ENCODE data around the gene STXBP5L. TPM values are rescaled to one million over a fixed set of nuclear protein-coding genes. Genes with fewer than 3 reads are reported as not detected.
"Not testable (repeated sequence)": the region's sequence is repeated elsewhere in the genome, so short reads cannot be mapped to it uniquely, and the experiment has no call there.

The STXBP5L gene
- total and polyA plus RNA-seq, 8 donors, result 0.11 to 1.5 (median 0.54) TPM

DNA sequence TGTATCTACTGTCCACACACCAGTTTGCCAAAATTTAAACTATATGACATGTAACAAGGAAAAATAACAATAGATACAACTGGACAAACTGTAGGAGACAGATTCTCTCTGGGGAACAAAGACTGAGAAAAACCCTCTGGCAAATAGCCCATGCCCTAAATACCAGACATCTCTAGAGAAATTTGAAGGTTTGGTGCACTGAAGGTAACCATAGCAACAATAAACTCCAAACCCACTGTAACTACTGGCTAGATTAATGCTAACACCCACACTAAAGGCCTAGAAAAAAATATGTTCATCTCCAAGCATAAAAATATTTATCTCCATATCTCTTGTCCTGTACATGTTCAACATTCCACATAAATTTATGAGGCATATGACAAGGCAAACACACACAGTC is 267.1 kb downstream of the STXBP5L start:
- ATAC-seq, result no peak
- TF ChIP-seq, protein P1, sequence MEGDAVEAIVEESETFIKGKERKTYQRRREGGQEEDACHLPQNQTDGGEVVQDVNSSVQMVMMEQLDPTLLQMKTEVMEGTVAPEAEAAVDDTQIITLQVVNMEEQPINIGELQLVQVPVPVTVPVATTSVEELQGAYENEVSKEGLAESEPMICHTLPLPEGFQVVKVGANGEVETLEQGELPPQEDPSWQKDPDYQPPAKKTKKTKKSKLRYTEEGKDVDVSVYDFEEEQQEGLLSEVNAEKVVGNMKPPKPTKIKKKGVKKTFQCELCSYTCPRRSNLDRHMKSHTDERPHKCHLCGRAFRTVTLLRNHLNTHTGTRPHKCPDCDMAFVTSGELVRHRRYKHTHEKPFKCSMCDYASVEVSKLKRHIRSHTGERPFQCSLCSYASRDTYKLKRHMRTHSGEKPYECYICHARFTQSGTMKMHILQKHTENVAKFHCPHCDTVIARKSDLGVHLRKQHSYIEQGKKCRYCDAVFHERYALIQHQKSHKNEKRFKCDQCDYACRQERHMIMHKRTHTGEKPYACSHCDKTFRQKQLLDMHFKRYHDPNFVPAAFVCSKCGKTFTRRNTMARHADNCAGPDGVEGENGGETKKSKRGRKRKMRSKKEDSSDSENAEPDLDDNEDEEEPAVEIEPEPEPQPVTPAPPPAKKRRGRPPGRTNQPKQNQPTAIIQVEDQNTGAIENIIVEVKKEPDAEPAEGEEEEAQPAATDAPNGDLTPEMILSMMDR (IDR thresholded peaks at IDR 0.05), result no peak
- Histone ChIP-seq H3K9me3 (no peaks in the 10 kb centered on the region), H3K4me1 (no peaks in the 10 kb centered on the region), H3K36me3 (no peaks in the 10 kb centered on the region), H3K27ac (no peak overlapping the region), H3K4me3 (no peak overlapping the region), H3K27me3 (no peaks in the 10 kb centered on the region)
- DNase-seq, result no peak
- FAIRE-seq, result no peak
- intact Hi-C loops (cut with DNase I), result no loop called here

DNA sequence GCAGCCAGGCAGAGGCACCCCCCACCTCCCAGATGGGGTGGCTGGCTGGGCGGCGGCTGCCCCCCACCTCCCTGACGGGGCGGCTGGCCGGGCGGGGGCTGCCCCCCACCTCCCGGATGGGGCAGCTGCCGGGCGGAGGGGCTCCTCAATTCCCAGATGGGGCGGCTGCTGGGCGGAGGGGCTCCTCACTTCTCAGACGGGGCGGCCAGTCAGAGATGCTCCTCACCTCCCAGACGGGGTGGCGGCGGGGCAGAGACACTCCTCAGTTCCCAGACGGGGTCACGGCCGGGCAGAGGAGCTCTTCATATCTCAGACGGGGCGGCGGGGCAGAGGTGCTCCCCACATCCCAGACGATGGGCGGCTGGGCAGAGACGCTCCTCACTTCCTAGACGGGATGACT is 282.6 kb downstream of the STXBP5L start:
- ATAC-seq; H3K27ac ChIP-seq; H3K36me3 ChIP-seq; FAIRE-seq; H3K4me1 ChIP-seq; H3K4me3 ChIP-seq; H3K27me3 ChIP-seq; H3K9me3 ChIP-seq; intact Hi-C loops (cut with DNase I): not testable (repeated sequence)
- peak in 1 of 6 donors; percentile 35 for DNase-seq
- 92% methylated on average over 12 to 26 of the region's 26 CpGs for WGBS, 2 donors

DNA sequence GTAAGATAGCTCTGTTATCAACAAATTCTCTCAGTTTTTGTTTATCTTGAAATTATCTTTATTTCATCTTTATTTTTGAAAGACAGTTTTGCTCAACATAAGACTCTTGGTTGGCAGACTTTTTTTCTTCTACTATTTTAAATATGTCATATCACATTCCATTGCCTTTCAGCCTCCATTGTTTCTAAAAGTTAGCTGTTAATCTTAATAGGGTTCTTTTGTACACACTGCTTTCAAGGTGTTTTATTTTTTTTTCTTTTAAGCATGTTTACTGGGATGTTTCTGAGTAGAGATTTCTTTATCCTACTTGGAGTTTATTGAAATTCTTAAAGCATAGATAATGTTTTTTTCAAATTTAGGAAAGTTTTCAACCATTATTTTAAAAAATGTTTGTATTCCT is 294.6 kb downstream of the STXBP5L start:
- Histone ChIP-seq H3K4me1 (no peaks in the 10 kb centered on the region), H3K9me3 (no peaks in the 10 kb centered on the region), H3K27ac (no peak overlapping the region), H3K4me3 (no peak overlapping the region), H3K36me3 (no peaks in the 10 kb centered on the region), H3K27me3 (no peaks in the 10 kb centered on the region)
- no peak for FAIRE-seq
- DNase-seq, result no peak
- TF ChIP-seq, protein P1 (IDR thresholded peaks at IDR 0.05), result no peak
- intact Hi-C loops (cut with DNase I), result no loop called here
- no peak for ATAC-seq

DNA sequence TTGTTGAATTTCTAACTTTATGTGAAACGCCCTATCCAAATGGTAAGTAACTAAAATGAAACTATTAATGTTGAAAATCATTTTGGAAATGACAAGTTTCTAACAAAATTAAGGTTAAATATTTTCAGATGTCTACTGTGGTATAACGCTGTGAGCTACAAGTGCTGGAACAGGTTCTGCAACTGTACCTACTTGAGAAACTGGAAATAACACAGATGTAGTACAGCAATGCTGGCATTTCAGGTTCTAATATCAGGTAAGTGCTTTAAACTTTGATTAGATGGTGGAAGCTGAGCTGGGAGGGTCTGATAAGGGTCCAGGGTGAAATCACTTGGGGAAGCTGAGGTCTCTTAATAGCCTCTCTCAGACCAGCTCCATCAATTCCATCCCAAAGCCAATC is 315.1 kb downstream of the STXBP5L start:
- no peak for FAIRE-seq
- intact Hi-C loops (cut with DNase I), result no loop called here
- 29 to 30% methylated on average over 2 of the region's 2 CpGs for WGBS, 2 donors

DNA sequence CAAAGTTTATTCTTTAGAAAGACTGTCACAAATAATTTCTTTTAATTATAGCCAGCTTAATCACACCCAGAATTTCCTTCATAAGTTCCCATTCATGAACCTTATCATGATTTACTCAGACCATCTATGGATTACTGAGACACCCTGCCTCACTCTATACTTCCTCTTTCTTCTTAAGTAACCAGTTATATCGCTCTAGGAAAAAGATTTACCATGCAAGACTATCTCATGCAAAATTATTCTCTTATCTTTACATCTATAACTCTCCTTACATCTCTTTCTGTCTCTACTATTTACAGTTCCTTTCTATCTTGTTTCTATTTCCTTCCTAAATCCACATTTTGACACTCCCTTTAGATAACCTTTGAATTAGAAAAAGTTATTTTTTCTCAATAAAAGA is 321.0 kb downstream of the STXBP5L start:
- H3K4me1 ChIP-seq, result no peaks in the 10 kb centered on the region
- no peaks in the 10 kb centered on the region for H3K27me3 ChIP-seq
- no peak overlapping the region for H3K4me3 ChIP-seq
- intact Hi-C loops (cut with DNase I), result no loop called here
- H3K27ac ChIP-seq, result no peak overlapping the region
- H3K9me3 ChIP-seq, result no peaks in the 10 kb centered on the region
- FAIRE-seq (no peak), ATAC-seq (no peak), DNase-seq (no peak)
- 84% methylated on average over 1 of the region's 1 CpG for WGBS, 2 donors
- TF ChIP-seq, protein P1 (IDR thresholded peaks at IDR 0.05), result no peak
- H3K36me3 ChIP-seq, result no peaks in the 10 kb centered on the region

More for the DNA sequence above, 315.1 kb downstream of the STXBP5L start:
- Histone ChIP-seq H3K4me1 (no peaks in the 10 kb centered on the region), H3K9me3 (no peaks in the 10 kb centered on the region), H3K36me3 (no peaks in the 10 kb centered on the region), H3K4me3 (no peak overlapping the region), H3K27ac (no peak overlapping the region), H3K27me3 (no peaks in the 10 kb centered on the region)
- DNase-seq (no peak), ATAC-seq (no peak)
- TF ChIP-seq, protein P1 (IDR thresholded peaks at IDR 0.05), result no peak

DNA sequence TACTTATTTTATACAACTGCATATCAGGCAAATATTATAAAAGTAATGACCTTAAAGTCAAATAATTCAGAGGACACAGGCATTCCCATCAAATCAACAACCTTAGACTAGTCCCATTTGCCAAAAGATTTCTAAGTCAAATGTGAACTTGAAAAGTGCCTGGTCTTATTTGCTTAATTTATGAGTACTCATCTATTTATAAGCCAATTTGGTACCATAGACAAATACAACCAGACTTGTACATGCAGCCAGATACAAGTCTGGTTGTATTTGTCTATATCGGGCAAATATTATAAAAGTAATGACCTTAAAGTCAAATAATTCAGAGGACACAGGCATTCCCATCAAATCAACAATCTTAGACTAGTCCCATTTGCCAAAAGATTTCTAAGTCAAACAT is 322.2 kb downstream of the STXBP5L start:
- H3K9me3 ChIP-seq; DNase-seq; H3K27ac ChIP-seq; H3K36me3 ChIP-seq; H3K4me1 ChIP-seq; ATAC-seq; H3K27me3 ChIP-seq; intact Hi-C loops (cut with DNase I); H3K4me3 ChIP-seq; FAIRE-seq: not testable (repeated sequence)
- WGBS, 2 donors, result 86 to 93% methylated on average over 1 of the region's 1 CpG

Measured in pancreas (tissue), 10 donors.